MM.1S (cell line): ENCODE data around the gene RUNX2.

ENCODE experiments used
- EZH2 ChIP-seq: fragments of 300-600 bp; sonication (generic); optimal IDR thresholded peaks from 2 replicates; pipeline ENCODE3; 2017; ENCODE audit warnings: low read depth, mild to moderate bottlenecking, antibody characterized with exemption, low read length, mixed read lengths
- EZH2phosphoT487 ChIP-seq: fragments of 300-600 bp; sonication (generic); IDR thresholded peaks from 2 replicates; pipeline ENCODE4 v1.6.1; 2018; ENCODE audit warnings: antibody characterized with exemption, low read length
- TF ChIP-seq, protein P1 (sequence below): fragments of 300-600 bp; sonication (generic); IDR thresholded peaks from 2 replicates; pipeline ENCODE4 v1.5.1; 2016; ENCODE audit warnings: antibody characterized with exemption, low read length, mixed read lengths

DNA sequence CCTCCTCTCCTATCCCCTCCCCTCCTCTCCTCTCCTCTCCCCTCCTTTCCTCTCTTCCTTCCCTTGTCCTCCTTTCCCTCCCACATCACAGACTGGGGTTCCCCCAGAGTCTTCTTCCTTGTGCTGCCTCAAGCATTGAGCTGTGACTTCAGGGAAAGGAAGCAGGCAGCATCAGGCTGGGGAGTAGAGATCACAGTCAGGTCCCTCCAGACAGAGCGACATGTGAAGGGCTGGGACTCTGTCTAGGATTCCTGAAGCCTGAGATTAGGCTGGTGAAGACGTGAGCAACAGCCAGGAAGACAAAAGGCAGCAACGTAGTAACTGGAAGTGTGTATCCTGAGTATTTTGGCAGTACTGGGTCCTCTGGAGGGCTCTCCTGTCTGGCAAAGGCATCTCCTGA lies 315.0 kb downstream of the RUNX2 start:
- TF ChIP-seq, protein P1, sequence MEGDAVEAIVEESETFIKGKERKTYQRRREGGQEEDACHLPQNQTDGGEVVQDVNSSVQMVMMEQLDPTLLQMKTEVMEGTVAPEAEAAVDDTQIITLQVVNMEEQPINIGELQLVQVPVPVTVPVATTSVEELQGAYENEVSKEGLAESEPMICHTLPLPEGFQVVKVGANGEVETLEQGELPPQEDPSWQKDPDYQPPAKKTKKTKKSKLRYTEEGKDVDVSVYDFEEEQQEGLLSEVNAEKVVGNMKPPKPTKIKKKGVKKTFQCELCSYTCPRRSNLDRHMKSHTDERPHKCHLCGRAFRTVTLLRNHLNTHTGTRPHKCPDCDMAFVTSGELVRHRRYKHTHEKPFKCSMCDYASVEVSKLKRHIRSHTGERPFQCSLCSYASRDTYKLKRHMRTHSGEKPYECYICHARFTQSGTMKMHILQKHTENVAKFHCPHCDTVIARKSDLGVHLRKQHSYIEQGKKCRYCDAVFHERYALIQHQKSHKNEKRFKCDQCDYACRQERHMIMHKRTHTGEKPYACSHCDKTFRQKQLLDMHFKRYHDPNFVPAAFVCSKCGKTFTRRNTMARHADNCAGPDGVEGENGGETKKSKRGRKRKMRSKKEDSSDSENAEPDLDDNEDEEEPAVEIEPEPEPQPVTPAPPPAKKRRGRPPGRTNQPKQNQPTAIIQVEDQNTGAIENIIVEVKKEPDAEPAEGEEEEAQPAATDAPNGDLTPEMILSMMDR, result no peak
- TF ChIP-seq EZH2, result no peak
- TF ChIP-seq EZH2phosphoT487, result no peak
